ENCODE results near the gene CCDC97. TPM values are rescaled to one million over a fixed set of nuclear protein-coding genes. Genes with fewer than 3 reads are reported as not detected.
"Not testable (repeated sequence)": the region's sequence is repeated elsewhere in the genome, so short reads cannot be mapped to it uniquely, and the experiment has no call there.

CCDC97 gene
- total RNA-seq, 1 donor from 2014 or later = 6.1 TPM

- DNase-seq (ENCODE audit: low read depth, low spot score) = no peak
These were observed 24.8 kb downstream of the CCDC97 start for GRCh38 chr19:41334793-41335192.

DNA sequence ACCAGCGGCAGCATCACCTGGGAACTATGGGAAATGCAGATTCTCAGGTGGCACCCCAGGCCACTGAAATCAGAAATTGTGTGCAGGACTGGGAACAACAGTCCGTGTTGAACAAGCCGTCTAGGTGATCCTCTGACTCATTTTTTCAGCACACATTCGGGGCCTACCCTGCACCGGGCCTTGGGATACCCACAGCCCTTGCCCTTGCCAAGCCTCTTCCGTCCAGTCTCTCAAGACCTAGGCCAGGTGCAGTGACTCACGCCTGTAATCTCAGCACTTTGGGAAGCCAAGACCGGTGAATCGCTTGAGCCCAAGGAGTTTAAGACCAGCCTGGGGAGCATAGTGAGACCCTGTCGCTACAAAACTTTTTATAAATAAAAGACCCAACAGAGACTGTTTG lies 25.5 kb downstream of the CCDC97 start:
- no peak for DNase-seq (ENCODE audit: low read depth, low spot score)

DNA sequence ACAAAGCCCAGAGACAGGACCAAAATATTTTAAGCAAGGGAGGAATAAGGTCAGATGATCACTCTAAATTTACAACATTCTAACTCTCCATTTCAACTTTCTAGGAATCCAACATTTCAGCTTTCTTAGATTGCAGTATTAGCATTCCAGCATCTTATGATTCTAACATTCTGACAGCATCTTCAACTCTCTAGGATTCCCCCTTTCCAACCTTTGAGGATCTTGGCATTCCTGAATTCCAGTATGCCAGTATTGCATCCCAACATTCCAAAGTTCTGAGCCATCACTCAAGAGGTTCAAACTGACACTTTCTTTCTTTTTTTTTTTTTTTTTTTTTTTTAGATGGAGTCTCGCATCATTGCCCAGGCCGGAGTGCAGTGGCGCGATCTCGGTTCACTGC lies 30.0 kb downstream of the CCDC97 start:
- DNase-seq (ENCODE audit: low read depth, low spot score) = no peak

DNA sequence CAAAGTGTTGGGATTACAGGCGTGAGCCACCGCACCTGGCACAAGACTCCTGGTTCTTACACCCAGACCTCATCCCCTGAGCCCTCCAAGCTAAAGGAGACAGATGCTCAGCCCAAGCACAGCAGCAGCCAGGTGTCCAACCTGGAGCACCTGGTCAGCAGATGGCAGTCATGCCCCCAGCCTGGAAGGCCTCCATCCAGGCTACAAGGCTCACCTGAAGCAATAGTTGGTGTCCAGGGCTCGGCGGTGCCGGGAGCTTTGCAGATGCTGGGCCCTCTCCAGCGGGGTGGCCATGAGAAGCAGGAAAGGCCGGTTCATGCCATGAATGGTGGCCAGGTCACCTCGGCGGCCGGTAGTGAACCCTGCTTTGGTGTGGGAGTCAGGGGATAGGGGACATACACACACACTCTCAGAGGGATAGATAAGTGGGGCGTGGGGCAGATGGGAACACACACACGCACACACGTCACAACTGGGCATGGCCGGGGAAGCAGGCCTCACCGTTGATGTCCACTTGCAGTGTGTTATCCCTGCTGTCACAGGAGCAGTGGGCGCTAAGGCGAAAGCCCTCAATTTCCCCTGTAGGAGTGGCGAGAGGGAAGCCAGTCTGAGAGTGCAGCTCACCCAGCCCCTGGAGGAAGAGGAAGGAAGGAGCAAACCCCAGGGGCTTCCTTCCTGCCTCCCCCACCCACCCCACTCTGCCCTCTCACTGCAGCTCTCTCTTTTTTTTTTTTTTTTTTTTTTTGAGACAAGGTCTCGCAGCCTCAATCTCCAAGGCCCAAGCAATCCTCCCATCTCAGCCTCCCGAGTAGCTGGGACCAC lies 31.9 kb downstream of the CCDC97 start:
- DNase-seq (ENCODE audit: low read depth, low spot score) = no peak

GRCh38 chr19:41344162-41344561 lies 34.2 kb downstream of the CCDC97 start:
- no peak for DNase-seq (ENCODE audit: low read depth, low spot score)

- DNase-seq (ENCODE audit: low read depth, low spot score) = not testable (repeated sequence)
These were observed 36.9 kb downstream of the CCDC97 start for GRCh38 chr19:41346916-41347315.

DNA sequence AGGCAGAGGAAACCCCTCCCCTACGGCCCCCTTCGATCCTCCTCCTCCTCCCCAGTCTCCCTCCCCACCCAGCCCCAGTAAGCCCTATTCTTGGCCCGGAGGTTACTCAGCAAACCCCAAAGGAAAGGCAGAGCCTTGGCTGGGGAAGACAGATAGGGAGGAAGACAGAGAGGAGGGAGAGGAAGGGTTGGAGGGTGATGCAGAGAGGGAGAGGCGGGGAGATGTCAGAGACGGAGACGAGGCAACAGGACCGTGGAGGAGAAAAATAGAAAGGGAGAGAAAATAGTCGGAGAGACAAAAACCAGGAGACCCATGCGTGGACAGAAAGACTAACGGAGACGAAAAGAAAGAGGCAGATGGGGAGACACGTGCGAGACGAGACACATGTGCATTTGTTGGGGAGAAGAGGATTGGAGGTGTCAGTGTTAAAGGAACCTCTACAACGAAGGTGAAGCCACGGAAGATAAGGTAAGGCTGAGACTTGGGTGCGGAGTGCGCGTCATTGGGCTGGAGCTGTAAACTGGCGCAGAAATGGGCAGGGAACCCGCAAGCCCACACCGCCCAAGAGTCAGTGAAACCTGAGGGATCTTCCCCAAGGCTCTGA lies 40.9 kb downstream of the CCDC97 start:
- no peak for DNase-seq (ENCODE audit: low read depth, low spot score)

GRCh38 chr19:41351339-41352245 lies 41.6 kb downstream of the CCDC97 start:
- no peak for DNase-seq (ENCODE audit: low read depth, low spot score)

GRCh38 chr19:41352279-41352608 lies 42.3 kb downstream of the CCDC97 start:
- no peak for DNase-seq (ENCODE audit: low read depth, low spot score)

DNA sequence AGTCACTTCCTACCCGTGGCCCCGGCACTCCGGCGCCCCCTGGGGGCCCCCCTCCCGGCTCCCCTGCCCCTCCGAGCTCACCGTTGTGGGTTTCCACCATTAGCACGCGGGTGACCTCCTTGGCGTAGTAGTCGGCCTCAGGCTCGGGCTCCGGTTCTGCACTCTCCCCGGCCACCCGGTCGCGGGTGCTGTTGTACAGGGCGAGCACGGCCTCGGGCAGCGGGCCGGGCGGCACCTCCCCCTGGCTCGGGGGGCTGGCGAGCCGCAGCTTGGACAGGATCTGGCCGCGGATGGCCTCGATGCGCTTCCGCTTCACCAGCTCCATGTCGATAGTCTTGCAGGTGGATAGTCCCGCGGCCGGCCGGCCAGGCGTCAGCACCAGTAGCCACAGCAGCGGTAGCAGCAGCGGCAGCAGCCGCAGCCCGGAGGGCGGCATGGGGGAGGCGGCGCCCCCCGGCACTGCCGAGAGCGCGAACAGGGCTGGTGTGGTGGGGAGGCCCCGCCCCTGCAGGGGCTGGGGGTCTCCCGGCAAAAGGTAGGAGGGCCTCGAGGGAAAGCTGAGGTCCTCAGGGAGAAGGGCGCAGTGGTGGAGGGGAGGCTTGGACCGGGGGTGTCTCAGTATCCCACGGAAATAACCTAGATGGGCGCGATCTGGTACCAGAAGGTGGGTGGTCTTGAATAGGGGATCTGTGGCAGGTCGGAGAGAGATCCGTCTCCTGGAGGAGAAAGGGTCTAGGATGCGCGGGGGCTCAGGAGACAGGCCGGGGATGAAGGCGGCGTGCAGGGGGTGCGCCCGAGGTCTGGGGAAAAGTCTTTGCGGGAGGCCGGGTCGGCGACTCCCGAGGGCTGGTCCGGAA lies 42.9 kb downstream of the CCDC97 start:
- no peak for DNase-seq (ENCODE audit: low read depth, low spot score)

GRCh38 chr19:41353466-41354342 lies 43.7 kb downstream of the CCDC97 start, which contains the start of gene TGFB1:
TSS of gene TGFB1 (minus strand) at chr19:41353922. CDS start at chr19:41353044, 878 bp downstream.
- DNase-seq (ENCODE audit: low read depth, low spot score) = peak; percentile 54

DNA sequence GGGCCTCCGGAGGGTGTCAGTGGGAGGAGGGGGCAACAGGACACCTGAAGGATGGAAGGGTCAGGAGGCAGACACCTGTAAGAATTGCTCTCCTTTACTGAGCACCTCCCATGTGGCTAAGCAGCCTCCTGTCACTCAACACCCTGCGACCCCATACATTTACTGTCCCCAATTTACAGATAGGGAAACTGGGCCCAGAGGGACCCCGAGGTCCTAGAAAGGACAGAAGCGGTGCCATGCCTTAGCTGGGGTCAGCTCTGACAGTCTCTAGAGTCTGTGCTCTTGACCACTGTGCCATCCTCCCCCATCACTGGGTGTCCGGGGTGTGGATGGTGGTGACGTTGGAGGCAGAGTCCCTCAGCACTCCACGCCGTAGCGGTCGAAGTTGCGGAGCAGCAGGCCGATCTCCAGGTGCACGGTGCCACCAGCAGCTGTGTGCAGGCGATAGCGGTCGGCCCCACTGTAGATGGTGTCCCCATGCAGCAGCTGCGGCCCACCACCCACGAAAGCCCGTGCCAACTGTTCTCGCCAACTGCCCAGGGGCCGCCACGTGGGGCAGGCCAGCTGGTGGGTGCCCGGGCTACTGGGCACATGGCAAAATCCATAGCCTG lies 44.5 kb downstream of the CCDC97 start:
- no peak for DNase-seq (ENCODE audit: low read depth, low spot score)

- no peak for DNase-seq (ENCODE audit: low read depth, low spot score)
These were observed 45.1 kb downstream of the CCDC97 start for GRCh38 chr19:41355035-41355434.

DNA sequence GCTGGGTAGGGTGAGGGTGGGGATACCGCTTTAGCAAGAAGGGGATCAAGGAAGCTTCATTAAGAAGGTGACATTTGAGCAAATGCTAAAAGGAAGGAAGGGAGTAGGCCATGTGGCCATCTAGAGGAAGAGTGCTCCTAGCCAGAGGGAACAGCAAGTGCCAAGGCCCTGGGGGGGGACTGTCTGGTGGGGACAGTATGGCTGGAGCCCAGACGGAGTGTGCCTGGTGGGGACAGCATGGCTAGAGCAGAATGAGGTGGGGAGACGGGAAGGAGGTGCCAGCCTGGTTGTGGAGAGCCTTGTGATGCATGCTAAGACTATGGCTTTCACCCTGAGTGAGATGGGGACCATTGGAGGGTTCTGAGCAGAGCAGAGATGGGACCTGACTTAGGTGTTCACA lies 45.8 kb downstream of the CCDC97 start:
- no peak for DNase-seq (ENCODE audit: low read depth, low spot score)

DNA sequence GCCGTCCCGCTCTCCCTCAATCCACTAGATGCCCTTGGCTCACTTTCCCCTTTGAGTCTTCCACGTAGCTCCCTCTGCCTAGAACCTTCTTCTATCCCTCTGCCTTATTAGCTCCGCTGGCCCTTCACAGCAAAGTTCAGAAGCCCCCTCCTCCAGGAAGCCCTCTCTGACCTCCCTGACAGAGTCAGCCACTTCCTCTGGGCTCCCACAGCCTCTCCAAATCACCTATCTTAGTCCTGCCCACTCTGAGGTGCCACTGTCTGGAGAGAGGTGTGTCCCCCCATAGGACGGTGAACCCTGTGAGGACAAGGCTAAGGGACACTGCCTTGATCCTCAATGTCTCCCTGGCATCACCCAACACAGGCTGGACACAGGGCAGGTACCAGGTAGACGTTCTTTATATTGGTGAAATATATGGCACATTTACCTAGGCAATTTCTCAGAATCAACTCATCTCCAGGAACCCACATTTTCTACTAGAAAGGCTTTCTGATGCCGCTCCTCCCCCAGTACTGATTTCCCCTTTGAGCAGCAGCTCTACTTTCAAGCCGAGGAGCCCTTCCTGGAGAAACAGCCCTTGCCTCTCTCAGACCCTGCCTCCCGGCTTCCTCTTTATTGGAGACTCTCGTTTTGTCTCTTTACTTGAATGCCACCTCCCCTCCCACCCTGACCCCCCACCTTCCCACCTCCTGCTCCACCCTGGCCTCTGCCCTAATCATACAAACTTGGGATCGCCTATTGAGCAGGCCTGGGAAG lies 47.2 kb downstream of the CCDC97 start:
- no peak for DNase-seq (ENCODE audit: low read depth, low spot score)

GRCh38 chr19:41357746-41358145 lies 47.8 kb downstream of the CCDC97 start:
- DNase-seq (ENCODE audit: low read depth, low spot score) = no peak

DNA sequence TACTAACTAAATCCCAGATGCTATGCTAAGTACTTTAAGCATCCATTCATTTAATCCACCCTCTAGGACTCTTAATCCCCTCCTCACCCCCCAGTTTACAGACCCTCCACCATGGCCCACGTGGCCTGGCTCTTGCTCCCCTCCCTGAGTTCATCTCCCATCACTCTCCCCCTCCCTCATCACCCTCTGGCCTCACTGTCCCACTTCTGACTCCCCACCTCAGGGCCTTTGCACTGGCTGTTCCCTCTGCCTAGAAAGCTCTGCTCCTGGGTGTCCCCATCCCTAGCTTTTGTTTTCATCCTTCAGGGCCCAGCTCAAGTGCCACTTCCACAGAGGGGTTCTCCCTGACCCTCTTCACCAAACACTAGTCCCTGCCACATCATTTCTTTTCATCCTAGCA lies 49.8 kb downstream of the CCDC97 start:
- DNase-seq (ENCODE audit: low read depth, low spot score) = no peak

- no peak for DNase-seq (ENCODE audit: low read depth, low spot score)
These were observed 52.3 kb downstream of the CCDC97 start for GRCh38 chr19:41362143-41362847.

Data from pulmonary artery endothelial cell (primary cell).